ENCODE measurements around the gene HTATIP2.

- peak; percentile 13 to 47 for TF ChIP-seq CTCF (IDR thresholded peaks at IDR 0.05; ENCODE audit: extremely low read depth in 1 of 2, insufficient read depth in 1 of 2, low read depth in 1 of 2, low read length in 2 of 2)
- no peak for TF ChIP-seq GATA2 (IDR thresholded peaks at IDR 0.05; ENCODE audit: insufficient read depth, insufficient read length, low read depth, low read length)
- no peak for TF ChIP-seq POLR2AphosphoS5 (IDR thresholded peaks at IDR 0.05; ENCODE audit: insufficient read depth, low read depth, low read length)
These were observed 25.9 kb upstream of the HTATIP2 start for GRCh38 chr11:20337526-20338154.

Measured in endothelial cell of umbilical vein (primary cell).